K562 (cell line): Measurements from ENCODE around the gene PITPNM3. TPM values are rescaled to one million over a fixed set of nuclear protein-coding genes. Genes with fewer than 3 reads are reported as not detected.

ENCODE experiments used
- ATAC-seq: fragments of 200-7000 bp; cut with Tn5 transposase; 3 replicates; pipeline ENCODE4 v1.9.1; 2020; ENCODE audit warnings: moderate library complexity
- BruUV-seq: library from RNA; stranded (reverse); fragments of 400-500 nt; replicated peaks from 2 replicates; lab custom pipeline; 2021; lab: Mats Ljungman, UMichigan
- CTCF ChIA-PET: fragments of 300-600 bp; formaldehyde crosslinking; extraction: SDS; loops from one replicate; lab custom pipeline; 2021; ENCODE audit warnings: low intra/inter-chr PET ratio; lab: Yijun Ruan, JAX
- POLR2A ChIA-PET: fragments of 300-600, 350-650 bp; sonication (Branson Sonifier 250); formaldehyde crosslinking; extraction: SDS; loops from one replicate; lab custom pipeline; 2021; ENCODE audit warnings: antibody characterized with exemption, inconsistent platforms; lab: Yijun Ruan, JAX
- DNase-seq, 4 experiments: peaks; one replicate each; pipeline versions ENCODE4 v3.0.0 to v3.0.0-alpha.2; 2011 to 2018; ENCODE audit warnings: low spot score in 3 of 4, mixed read lengths in 3 of 4; ENCODE audit errors: extremely low read depth in 1 of 4
- FAIRE-seq: peaks from 2 replicates; lab custom pipeline; 2011; peaks lifted over from hg19 to GRCh38; lab: Jason Lieb, UNC
- H2AFZ ChIP-seq: 2 replicates; pipeline ENCODE4 v1.6.0; 2011; ENCODE audit warnings: low read depth, low read length, control low read depth, inconsistent platforms
- H3K27ac ChIP-seq: fragments of 200-600 bp; 3 replicates; pipeline ENCODE4 v1.8.0; 2011; ENCODE audit warnings: low read depth, mild to moderate bottlenecking, control low read depth, inconsistent platforms, low read length, moderate library complexity, mixed read lengths; ENCODE audit errors: extremely low read depth
- H3K27me3 ChIP-seq, 2 experiments: fragments of 300-600 bp in 1 of 2; 2 replicates in 1 of 2; 3 replicates in 1 of 2; pipeline versions ENCODE4 v1.6.0 to v1.8.0; 2011; ENCODE audit warnings: inconsistent platforms in 2 of 2, low read length in 2 of 2, mild to moderate bottlenecking in 1 of 2, mixed read lengths in 1 of 2, moderate library complexity in 1 of 2; ENCODE audit not compliant: control insufficient read depth in 2 of 2, insufficient read depth in 2 of 2
- H3K36me3 ChIP-seq: fragments of 300-600 bp; 3 replicates; pipeline ENCODE4 v1.8.0; 2011; ENCODE audit warnings: mild to moderate bottlenecking, low read length, inconsistent platforms; ENCODE audit not compliant: control insufficient read depth, insufficient read depth
- H3K4me1 ChIP-seq, 2 experiments: fragments of 200-600 bp in 1 of 2; replicated peaks in 1 of 2; 2 replicates in 1 of 2; 3 replicates in 1 of 2; pipeline versions ENCODE4 v1.5.1 to v1.8.0; 2011; ENCODE audit warnings: inconsistent platforms in 2 of 2, low read length in 2 of 2, mild to moderate bottlenecking in 1 of 2, mixed read lengths in 1 of 2, moderate library complexity in 1 of 2; ENCODE audit not compliant: control insufficient read depth in 2 of 2, insufficient read depth in 2 of 2
- H3K4me2 ChIP-seq: 2 replicates; pipeline ENCODE4 v1.6.1; 2011; ENCODE audit warnings: low read length, control low read depth, inconsistent platforms, mixed read lengths; ENCODE audit not compliant: insufficient read depth
- H3K4me3 ChIP-seq: fragments of 200-600 bp; sonication (generic), shearing (Covaris generic); 2 replicates; pipeline ENCODE4 v1.5.1; 2016; ENCODE audit warnings: control low read depth, inconsistent platforms
- H3K79me2 ChIP-seq: fragments of 200-600 bp; 3 replicates; pipeline ENCODE4 v1.8.0; 2011; ENCODE audit warnings: low read length, inconsistent platforms; ENCODE audit not compliant: control insufficient read depth, insufficient read depth
- H3K9ac ChIP-seq, 2 experiments: 2 replicates each; pipeline versions ENCODE4 v1.6.0 to v1.6.1; 2011; ENCODE audit warnings: low read depth in 2 of 2, low read length in 2 of 2, control low read depth in 1 of 2, inconsistent platforms in 1 of 2, mild to moderate bottlenecking in 1 of 2, mixed read lengths in 1 of 2; ENCODE audit not compliant: insufficient read depth in 1 of 2
- H3K9me1 ChIP-seq: one replicate; pipeline ENCODE4 v1.6.0; 2011; ENCODE audit warnings: inconsistent platforms, mild to moderate bottlenecking, low read length, moderate library complexity; ENCODE audit not compliant: control insufficient read depth, insufficient read depth
- H3K9me3 ChIP-seq: replicated peaks from 2 replicates; pipeline ENCODE4 v1.5.1; 2011; ENCODE audit warnings: low read depth, low read length, inconsistent platforms; ENCODE audit not compliant: control insufficient read depth, insufficient read depth
- H4K20me1 ChIP-seq: replicated peaks from 2 replicates; pipeline ENCODE4 v1.6.1; 2011; ENCODE audit warnings: low read length, inconsistent platforms, mixed read lengths; ENCODE audit not compliant: control insufficient read depth, insufficient read depth
- BMI1 ChIP-seq: fragments of 150-350 bp; IDR thresholded peaks from 2 replicates; pipeline ENCODE4 v1.6.1; 2014; ENCODE audit warnings: low read length
- E2F3 ChIP-seq: fragments of 250-450 bp; sonication (Bioruptor Pico); IDR thresholded peaks from 2 replicates; pipeline ENCODE4 v1.4.0; 2020; ENCODE audit warnings: mild to moderate bottlenecking
- PRMT5 ChIP-seq: sonication (generic); formaldehyde crosslinking; IDR thresholded peaks from 2 replicates; pipeline ENCODE4 v1.5.0; 2020; ENCODE audit warnings: missing genetic modification reagents
- RHOXF2B ChIP-seq: fragments of 250-450 bp; sonication (Bioruptor Pico); conservative IDR thresholded peaks from 2 replicates; pipeline ENCODE4 v1.5.1; 2021
- SIN3A ChIP-seq, 2 experiments: fragments of 150-350 bp in 1 of 2; IDR thresholded peaks; 2 replicates each; pipeline ENCODE4 v1.6.1; 2011 to 2016; ENCODE audit warnings: borderline replicate concordance in 2 of 2, low read depth in 2 of 2, low read length in 2 of 2, mild to moderate bottlenecking in 2 of 2, moderate library complexity in 2 of 2; ENCODE audit not compliant: control insufficient read depth in 1 of 2
- ZNF146 ChIP-seq: IDR thresholded peaks from one replicate; pipeline ENCODE4 v1.6.1; 2018; ENCODE audit warnings: missing compliant biosample characterization; ENCODE audit not compliant: unreplicated experiment
- WGBS: fragments of 100-300 bp; shearing (Covaris generic); methylation state at CpG from one replicate; pipeline ENCODE4 v1.1.6; 2016; ENCODE audit warnings: low coverage, mixed read lengths; ENCODE audit not compliant: insufficient coverage; ENCODE audit errors: missing lambda C conversion rate; 5-methylcytosine and 5-hydroxymethylcytosine counted together
- in situ Hi-C: fragments of 300-500 bp; cut with MboI; formaldehyde crosslinking; loops from 4 replicates; pipeline ENCODE4 v1.15.0; 2018; ENCODE audit warnings: inconsistent platforms, mixed read lengths
- intact Hi-C: fragments of 100-400 bp; cut with micrococcal nuclease; formaldehyde crosslinking; loops from 2 replicates; pipeline ENCODE4 v1.14.2; 2022
- polyA plus RNA-seq, 8 experiments: library from polyadenylated mRNA; depleted of rRNA in 4 of 8; stranded (reverse) in 5 of 8; unstranded in 3 of 8; fragments of >200 nt; fragmentation: Nextera tagmentation in 2 of 8; fragmentation: Illumina TruSeq in 1 of 8; extraction: Ambion mirVana in 2 of 8; extraction: Trizol in 1 of 8; gene quantifications; 2 replicates each; pipeline versions ENCODE4 v1.2.1 to v1.2.3, GENCODE V29; 2011 to 2014; ENCODE audit warnings: inconsistent platforms in 1 of 8, missing spikeins in 1 of 8
- total RNA-seq, 7 experiments: library from RNA; depleted of rRNA in 6 of 7; stranded (reverse); fragments of >200 nt in 6 of 7; fragmentation: Illumina TruSeq in 2 of 7; extraction: Trizol in 2 of 7; gene quantifications; 2 replicates each; pipeline versions ENCODE4 v1.2.1 to v1.2.3, GENCODE V29; 2011 to 2021; ENCODE audit warnings: low replicate concordance in 1 of 7
- TF ChIP-seq, protein P1 (sequence below): fragments of 250-450 bp; sonication (Bioruptor Pico); IDR thresholded peaks from 2 replicates; pipeline ENCODE4 v1.4.0; 2020; ENCODE audit warnings: mild to moderate bottlenecking
- TF ChIP-seq, protein P2 (sequence below), 2 experiments: fragments of 450-650 bp; IDR thresholded peaks; 2 replicates each; pipeline ENCODE4 v1.6.1; 2016; ENCODE audit warnings: mild to moderate bottlenecking in 2 of 2, borderline replicate concordance in 1 of 2, low read depth in 1 of 2, moderate library complexity in 1 of 2
- TF ChIP-seq, protein P3 (sequence below), 2 experiments: fragments of 250-450 bp in 1 of 2; fragments of 450-650 bp in 1 of 2; sonication (Bioruptor Pico) in 1 of 2; IDR thresholded peaks; 2 replicates each; pipeline versions ENCODE4 v1.6.1 to v1.8.0; 2016 to 2021; ENCODE audit warnings: mild to moderate bottlenecking in 2 of 2, moderate library complexity in 2 of 2, missing compliant biosample characterization in 1 of 2, missing genetic modification characterization in 1 of 2

The PITPNM3 gene
- total and polyA plus RNA-seq, 9 of the 15 experiments (the other 6 are each of a cell fraction or from before 2014, with no cell fraction given), result 0.14 to 0.38 (median 0.22) TPM; not detected in 2

DNA sequence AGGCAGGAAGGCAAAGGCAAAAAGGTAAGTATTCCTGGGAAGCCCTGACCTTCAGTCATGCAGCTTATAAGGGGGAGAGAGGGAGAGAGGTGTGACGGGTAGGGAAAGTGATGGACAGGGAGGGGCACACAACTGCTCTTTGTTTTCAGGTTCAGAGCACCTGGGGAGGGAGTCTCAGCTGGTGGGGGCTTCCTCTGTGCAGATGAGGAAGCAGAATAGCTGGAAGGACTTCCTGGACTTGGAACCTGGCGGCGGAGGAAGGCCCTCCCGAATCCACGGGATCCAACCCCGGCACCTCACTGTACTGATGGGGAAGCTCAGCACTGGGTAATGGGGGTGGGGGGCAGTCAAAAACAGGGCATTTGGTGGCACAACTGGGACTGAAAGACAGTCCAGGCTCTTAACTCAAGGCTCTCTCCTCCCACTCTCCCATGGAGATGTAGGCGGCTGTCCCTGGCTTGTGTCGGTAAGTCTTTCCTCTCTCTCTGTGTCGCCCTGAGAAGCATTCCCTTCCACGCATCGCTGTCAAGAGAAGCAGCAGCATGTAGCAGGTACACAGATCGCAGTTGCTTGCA, 11.9 kb upstream of the PITPNM3 start:
- WGBS, result 61% methylated on average over 5 of the region's 12 CpGs
- no peaks in the 10 kb centered on the region for H3K27me3 ChIP-seq
- TF ChIP-seq, protein P1, sequence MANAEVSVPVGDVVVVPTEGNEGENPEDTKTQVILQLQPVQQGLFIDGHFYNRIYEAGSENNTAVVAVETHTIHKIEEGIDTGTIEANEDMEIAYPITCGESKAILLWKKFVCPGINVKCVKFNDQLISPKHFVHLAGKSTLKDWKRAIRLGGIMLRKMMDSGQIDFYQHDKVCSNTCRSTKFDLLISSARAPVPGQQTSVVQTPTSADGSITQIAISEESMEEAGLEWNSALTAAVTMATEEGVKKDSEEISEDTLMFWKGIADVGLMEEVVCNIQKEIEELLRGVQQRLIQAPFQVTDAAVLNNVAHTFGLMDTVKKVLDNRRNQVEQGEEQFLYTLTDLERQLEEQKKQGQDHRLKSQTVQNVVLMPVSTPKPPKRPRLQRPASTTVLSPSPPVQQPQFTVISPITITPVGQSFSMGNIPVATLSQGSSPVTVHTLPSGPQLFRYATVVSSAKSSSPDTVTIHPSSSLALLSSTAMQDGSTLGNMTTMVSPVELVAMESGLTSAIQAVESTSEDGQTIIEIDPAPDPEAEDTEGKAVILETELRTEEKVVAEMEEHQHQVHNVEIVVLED, result no peak
- no peak for TF ChIP-seq ZNF146 (CRISPR knock-in tag)
- TF ChIP-seq, protein P2, sequence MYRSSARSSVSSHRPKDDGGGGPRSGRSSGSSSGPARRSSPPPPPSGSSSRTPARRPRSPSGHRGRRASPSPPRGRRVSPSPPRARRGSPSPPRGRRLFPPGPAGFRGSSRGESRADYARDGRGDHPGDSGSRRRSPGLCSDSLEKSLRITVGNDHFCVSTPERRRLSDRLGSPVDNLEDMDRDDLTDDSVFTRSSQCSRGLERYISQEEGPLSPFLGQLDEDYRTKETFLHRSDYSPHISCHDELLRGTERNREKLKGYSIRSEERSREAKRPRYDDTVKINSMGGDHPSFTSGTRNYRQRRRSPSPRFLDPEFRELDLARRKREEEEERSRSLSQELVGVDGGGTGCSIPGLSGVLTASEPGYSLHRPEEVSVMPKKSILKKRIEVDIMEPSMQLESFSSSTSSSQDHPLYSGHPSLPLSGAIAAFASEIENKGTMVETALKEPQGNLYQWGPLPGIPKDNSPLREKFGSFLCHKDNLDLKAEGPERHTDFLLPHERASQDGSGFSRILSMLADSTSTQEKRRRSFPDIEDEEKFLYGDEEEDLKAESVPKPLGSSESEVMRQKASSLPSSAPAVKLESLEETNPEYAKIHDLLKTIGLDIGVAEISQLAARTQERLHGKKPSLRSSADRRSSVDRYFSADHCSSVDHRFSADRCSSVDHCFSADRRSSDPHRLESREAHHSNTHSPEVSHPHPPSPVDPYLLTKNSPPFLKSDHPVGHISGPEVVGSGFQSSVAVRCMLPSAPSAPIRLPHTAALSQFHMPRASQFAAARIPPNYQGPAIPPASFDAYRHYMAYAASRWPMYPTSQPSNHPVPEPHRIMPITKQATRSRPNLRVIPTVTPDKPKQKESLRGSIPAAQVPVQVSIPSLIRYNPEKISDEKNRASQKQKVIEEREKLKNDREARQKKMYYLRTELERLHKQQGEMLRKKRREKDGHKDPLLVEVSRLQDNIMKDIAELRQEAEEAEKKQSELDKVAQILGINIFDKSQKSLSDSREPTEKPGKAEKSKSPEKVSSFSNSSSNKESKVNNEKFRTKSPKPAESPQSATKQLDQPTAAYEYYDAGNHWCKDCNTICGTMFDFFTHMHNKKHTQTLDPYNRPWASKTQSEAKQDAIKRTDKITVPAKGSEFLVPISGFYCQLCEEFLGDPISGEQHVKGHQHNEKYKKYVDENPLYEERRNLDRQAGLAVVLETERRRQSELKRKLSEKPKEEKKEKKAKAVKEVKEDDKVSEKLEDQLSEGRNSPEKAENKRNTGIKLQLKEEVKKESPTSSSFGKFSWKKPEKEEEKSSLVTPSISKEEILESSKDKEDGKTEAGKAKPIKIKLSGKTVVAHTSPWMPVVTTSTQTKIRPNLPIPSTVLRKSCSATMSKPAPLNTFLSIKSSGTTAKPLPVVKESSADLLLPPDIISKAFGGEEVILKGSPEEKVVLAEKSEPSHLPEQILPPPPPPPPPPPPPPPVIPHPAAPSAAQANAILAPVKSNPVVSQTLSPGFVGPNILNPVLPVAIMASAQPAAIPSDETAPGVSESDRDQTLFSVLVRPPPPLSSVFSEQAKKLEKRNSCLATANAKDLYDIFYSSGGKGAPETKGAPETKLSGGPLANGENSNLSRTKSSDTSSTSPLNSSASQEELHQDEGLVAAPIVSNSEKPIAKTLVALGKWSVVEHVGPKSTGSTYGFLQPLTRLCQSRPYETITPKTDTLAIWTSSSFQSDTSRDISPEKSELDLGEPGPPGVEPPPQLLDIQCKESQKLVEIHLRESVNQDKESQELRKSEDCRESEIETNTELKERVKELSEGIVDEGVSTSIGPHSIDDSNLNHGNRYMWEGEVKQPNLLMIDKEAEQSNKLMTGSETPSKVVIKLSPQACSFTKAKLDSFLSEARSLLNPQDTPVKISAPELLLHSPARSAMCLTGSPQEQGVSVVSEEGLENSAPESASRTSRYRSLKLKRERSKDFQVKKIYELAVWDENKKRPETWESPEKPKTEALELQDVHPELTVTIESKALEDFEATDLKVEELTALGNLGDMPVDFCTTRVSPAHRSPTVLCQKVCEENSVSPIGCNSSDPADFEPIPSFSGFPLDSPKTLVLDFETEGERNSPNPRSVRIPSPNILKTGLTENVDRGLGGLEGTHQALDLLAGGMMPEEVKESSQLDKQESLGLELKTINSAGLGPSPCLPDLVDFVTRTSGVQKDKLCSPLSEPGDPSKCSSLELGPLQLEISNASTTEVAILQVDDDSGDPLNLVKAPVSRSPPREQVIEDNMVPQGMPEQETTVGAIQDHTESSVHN (IDR thresholded peaks at IDR 0.05; ENCODE audit: borderline replicate concordance in 1 of 2, low read depth in 1 of 2), result no peak
- TF ChIP-seq BMI1, result no peak
- TF ChIP-seq, protein P3, sequence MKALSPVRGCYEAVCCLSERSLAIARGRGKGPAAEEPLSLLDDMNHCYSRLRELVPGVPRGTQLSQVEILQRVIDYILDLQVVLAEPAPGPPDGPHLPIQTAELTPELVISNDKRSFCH (CRISPR knock-in tag; IDR thresholded peaks at IDR 0.05), result no peak
- TF ChIP-seq, protein P3 (tag; IDR thresholded peaks at IDR 0.05), result no peak
- no peak for TF ChIP-seq E2F3 (CRISPR knock-in tag)
- no peak for TF ChIP-seq RHOXF2B (CRISPR knock-in tag)
- TF ChIP-seq PRMT5 (CRISPR knock-in tag), result no peak
- TF ChIP-seq SIN3A (IDR thresholded peaks at IDR 0.05; ENCODE audit: borderline replicate concordance in 2 of 2, control insufficient read depth in 1 of 2, low read depth in 2 of 2, low read length in 2 of 2), result no peak
- in situ Hi-C loops, result no loop called here
- no peak for DNase-seq
- intact Hi-C loops, result no loop called here
- H3K9me3 ChIP-seq, result no peaks in the 10 kb centered on the region
- ATAC-seq, result no peak
- H3K4me3 ChIP-seq, result no peak overlapping the region
- no peaks in the 10 kb centered on the region for H3K36me3 ChIP-seq
- H3K79me2 ChIP-seq, result no peaks in the 10 kb centered on the region
- H3K27ac ChIP-seq, result no peak overlapping the region
- H3K4me2 ChIP-seq, result no peak overlapping the region
- H4K20me1 ChIP-seq, result no peaks in the 10 kb centered on the region
- no peak overlapping the region for H2AFZ ChIP-seq
- no peaks in the 10 kb centered on the region for H3K4me1 ChIP-seq
- CTCF ChIA-PET, result no interaction called here
- no peak for FAIRE-seq
- no peak overlapping the region for H3K9ac ChIP-seq
- no peaks in the 10 kb centered on the region for H3K9me1 ChIP-seq
- POLR2A ChIA-PET, result interaction anchor here (1.5 kb wide), 1 partner anchor 10 kb away, joined by 4 read pairs; no protein-coding TSS in a partner anchor
- no TSS peak for BruUV-seq
